HG03039 (cell line): Measurements from ENCODE around the gene SYNDIG1.

Experiments used
- ATAC-seq: cut with Tn5 transposase; IDR thresholded peaks from one replicate; pipeline ENCODE4 v1.9.1; 2021; ENCODE audit warnings: mild to moderate bottlenecking, moderate library complexity; ENCODE audit not compliant: unreplicated experiment

Gene SYNDIG1

DNA sequence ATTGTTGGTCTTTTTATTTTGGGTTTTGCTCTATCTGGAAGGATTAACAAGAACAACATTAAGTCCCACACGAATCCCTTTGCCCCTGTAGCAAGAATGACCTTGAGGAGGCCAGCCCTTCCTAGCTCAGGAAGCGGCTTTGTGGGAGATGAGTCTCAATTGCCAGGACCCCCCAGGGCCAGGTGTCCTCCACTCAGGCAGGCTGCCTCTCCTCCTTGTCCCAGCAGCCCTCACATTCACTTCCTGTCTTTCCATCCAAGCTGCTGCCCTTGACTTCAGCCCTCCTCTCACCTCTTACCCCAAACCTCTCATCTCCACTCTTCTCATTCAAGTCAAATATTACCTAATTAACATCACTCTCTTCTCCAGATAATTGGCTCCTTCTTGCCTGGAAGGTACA is 22.6 kb upstream of the SYNDIG1 start:
- ATAC-seq: no peak

DNA sequence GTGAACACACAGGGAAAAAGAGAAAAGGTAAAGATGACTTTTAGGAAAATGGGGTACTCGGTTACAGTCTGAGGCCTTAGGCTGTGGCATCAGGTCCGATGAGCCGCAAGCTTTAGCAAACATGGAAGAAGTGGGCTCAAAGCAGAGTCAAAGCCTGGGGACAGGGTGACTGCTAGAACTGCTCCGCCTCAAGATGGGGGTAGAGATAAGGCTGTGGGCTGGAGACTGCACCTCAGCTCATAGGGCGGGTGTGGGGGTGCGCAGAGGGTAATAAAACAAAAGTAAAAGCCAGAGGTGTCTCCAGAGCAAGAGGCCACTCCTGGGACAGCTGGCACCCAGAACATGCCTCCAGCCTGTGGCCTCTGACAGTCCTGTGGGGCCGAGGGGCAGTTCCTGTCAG is 21.3 kb upstream of the SYNDIG1 start:
- ATAC-seq: no peak

DNA sequence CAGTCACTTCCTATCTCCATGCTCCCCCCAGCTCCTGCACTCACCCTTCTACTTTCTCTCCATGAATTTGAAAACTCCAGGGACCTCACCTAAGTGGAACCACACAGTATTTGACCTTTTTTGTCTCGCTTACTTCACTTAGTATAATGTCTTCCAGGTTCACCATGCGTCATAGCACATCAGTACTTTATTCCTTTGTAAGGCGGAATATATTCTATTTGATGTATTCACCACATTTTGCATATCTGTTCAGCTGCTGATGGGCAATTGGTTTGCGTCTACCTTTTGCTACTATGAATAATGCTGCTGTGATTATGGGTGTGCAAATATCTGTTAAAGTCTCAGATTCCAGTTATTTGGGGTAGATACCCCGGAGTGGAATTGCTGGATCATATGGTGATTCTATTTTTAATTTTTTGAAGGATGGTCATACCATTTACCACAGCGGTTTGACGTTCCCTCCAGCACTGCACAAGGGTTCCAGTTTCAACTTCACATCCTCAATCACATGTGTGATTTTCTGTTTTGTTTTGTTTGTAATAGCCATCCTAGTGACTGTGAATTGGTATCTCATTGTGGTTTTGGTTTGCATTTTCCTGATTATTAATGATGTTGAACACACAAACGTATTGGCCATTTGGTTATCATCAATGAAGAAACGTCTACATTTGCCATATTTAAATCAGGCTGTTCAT is 20.3 kb upstream of the SYNDIG1 start:
- ATAC-seq: no peak

DNA sequence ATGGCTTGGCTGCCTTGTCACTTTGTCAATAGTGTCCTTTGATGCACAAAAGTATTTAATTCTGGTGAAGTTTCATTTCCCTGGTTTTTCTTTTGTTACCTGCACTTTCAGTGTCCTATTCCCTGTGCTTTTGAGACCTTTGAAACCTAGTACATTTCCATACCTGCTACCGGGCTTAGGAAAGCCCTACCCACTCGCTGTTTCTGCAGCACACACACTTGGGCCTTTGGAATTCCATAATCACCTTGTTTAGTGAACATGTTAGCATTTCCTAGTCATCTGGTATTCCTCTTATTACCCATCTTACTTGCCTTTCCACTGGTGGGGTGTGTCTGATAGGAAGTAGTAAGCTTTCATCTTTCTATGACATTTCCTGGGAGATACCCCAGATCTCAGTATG is 19.3 kb upstream of the SYNDIG1 start:
- no peak for ATAC-seq

DNA sequence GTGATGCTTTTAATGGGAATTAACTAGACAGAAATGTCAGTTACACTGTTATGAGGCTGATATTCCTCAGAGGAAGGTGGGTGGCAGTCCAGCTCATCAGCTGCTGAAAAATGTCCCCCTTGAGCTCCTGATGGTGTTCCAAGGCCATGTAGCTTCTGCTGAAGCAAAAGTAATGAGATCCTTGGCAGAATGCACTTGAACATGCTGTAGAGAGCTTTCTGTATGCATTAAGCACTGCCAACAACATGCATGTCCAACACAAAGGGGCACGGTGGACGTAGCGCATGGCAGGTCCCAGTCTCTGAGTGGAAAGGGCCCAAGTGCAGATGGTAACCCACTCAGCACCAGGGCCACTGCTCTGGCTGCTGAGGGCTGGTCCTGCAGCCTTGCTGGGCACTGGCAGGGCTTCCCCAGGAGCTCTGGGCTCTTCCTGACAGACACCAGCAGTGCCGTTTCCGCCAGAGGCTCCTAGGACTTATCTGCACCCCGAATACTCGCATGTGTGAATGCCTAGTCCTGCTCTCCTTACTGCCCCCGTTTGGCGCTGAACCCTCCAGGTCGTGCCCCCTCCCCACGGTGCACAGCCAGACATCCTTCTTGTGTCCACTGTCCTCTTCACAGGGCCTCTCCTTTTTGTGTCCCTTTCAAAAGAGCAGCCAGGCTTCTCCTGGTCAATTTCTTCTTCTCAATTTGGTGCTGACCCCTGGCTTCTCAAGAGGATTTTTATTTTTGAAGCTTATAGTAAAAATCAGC is 18.6 kb upstream of the SYNDIG1 start:
- ATAC-seq: no peak

DNA sequence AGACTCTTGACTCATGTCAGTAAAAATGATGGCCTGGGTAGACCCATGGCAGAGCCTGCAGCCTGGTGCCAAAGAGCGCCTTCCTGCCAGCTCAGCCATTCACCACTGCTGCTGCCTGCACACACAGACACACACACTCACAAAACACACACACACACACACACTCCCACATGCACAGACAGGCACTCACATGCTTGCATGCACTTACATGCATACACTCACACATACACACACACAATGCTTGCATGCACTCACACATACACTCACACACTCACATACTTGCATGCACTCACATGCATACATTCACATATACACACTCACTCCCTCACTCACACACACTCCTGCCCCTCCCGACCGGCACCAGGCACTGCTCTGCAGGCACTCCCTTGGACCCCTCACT is 18.0 kb upstream of the SYNDIG1 start:
- ATAC-seq: no peak

DNA sequence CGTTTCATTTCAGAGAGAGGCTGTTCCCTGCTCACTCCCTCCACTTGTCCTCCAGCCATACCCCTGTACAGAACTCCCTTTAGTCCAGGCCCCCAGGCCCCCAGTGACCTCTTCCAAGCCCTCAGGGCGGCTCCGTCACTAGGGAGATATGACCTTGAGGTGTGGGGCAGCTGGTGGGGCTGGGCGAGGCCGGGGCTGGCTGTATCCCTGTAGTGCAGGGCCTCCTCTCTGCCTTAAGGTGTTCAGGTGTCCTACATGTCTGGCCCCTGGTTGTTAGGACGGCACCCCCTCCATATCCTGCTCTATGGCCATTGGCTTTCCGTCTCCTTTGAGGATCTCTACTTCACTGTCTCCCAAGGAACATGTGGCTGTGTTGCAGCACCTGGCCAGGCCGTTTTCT is 17.4 kb upstream of the SYNDIG1 start:
- ATAC-seq: no peak

DNA sequence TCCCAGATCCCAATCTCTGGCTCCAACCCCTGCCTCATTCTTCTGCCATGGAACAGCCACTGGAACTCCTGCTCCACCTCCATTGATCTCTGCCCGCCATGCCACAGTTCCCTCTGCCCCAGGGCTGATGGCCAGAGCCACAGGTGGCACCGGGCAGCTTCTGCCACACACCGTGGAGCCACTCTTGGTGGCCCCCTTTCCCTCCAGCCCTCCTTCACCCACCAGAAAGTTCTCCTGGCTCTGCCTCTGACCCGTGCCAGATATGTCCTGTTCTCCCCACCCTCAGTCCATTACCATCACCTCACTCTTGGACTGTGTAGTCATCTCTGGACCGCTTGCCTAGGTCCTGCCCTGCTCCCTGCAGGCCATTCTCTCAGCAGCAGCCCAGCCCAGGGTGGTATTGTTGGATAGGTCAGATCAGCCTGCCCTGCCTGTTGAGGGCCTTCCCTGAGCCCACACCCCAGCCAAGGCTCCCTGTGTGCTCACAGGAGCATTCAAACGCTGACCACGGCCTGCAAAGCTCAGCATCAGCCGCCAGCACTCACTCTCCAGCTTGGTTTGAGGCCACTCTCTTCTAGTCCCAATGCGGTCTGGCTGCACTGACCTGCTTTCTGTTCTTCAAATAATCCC is 16.8 kb upstream of the SYNDIG1 start:
- no peak for ATAC-seq

DNA sequence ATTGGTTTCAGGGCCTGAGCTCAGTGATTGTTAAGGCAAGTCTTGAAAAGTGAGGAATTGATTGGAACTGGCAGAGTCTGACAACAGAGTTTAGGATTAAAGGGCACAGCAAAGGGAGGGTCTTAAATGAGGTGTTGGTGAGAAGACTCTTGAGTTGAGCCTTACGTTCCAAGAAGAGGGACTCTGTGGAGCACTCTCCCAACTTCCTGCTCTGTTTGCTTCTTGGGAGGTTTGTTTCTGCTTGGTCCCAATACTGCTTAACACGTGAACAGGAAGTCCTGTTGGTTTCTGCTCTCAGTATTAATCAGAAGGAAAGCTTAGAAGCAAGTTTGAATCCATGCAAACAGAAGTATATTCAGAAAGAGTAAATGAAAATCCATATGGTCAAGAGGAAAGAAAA is 15.6 kb upstream of the SYNDIG1 start:
- no peak for ATAC-seq

DNA sequence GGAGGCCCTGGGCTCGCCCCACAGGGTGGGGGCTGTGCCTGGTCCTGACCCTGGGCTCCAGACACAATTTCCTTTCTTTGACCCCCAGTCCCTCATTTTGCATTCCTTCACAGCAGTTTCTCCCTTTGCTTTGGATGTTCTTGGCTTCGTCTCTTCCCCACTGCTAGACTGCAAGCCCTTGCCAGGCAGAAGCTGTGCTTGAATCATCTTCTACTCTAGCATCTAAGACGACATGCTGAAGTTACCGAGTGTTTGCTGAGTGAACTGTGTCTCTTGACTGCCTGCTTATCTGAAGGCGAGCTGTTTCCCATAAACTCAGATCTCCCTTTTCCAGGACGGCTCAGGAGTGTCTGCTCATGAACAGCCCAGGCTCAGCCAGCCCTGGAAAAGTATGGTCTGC is 14.3 kb upstream of the SYNDIG1 start:
- no peak for ATAC-seq

DNA sequence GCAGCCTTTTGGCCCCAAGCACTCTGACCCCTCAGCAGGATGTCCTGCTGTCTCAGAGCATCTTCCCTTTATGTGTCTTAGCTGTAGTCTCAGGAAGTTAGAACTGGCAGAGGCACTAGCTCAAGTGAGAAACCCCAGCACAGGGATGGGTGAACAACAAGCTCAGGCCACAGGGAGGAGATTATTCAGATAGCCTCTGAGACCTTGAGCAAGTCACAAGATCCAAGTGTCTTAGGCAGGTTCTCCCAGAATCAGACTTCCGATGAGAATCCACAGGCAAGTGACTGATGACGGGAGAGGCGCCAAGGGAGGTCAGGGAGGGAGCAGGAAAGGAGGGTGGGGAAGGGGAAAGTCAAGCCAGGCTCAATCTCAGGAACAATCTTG is 13.0 kb upstream of the SYNDIG1 start:
- no peak for ATAC-seq

DNA sequence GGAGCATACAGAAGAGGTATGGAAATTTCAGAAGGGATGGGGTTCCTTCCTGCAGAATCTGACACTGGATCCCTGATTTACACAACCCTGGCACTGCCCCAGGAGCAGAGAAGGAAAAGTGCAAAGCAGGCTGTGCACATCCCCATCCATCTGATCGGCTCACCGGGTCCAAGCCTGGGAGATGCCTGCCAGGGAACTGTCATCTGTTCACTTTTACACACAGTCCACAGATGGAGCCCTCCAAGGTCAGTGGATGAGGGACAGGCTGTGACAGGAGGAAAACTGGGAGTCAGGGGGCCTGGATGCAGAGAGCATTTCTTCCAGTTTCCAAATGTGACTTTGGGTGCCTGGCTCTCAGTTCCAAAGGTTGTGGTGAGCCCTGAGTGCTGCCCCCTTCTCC is 11.0 kb upstream of the SYNDIG1 start:
- no peak for ATAC-seq

DNA sequence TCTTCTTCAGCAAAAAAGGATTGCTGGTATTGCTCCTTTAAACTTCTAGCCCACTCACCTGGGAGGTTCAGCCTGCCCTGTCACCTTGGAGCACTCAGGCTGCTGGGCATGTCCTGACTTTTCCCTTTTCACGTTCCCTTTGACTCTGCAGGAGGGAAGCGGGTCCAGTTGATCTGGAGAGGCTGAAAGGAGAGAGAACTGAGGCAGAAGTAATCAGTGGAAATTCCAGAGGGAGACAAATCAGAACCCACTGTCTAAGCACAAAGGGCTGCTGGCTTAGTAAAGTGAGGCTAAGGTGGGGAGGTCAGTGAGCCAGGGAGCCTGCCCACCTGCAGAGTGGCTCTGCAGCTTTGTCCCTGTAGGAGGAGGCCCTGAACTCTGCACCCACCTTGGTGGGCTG is 9.7 kb upstream of the SYNDIG1 start:
- ATAC-seq: no peak

DNA sequence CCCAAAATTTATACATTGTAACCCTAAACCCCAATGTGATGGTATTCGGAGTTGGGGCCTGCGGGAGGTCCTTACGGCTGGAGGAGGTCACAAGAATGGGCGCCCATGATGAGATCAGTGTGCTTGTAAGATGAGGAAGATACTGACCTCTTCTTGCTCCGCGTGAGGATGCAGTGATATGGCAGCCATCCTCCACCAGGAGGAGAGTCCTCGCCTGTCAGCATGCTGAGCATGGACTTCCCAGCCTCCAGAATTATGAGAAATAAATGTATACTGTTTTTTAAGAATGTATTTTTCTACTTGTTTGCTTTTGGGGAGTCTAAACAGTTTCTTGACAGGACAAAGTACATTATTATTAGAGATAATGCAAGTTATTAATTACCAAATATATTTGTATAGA is 8.7 kb upstream of the SYNDIG1 start:
- ATAC-seq: no peak

DNA sequence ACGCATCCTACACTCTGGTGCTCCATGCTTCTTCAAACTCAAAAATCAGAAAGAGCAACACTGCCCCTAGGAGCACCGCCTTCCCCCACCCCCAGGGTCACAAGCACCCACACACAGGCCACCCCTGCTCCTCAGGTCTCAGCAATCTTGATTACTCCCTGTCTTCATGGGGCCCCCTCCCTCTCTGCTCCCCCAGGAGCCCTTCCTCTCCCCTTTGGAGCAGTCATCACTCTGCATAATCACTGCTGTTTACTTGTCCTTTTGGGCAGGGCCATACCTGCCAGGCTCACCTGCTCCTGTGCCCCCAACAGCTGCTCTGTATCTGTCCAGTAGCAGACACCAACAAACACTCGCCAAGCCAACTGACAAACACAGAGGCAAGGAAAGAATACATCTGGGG is 7.6 kb upstream of the SYNDIG1 start:
- no peak for ATAC-seq

DNA sequence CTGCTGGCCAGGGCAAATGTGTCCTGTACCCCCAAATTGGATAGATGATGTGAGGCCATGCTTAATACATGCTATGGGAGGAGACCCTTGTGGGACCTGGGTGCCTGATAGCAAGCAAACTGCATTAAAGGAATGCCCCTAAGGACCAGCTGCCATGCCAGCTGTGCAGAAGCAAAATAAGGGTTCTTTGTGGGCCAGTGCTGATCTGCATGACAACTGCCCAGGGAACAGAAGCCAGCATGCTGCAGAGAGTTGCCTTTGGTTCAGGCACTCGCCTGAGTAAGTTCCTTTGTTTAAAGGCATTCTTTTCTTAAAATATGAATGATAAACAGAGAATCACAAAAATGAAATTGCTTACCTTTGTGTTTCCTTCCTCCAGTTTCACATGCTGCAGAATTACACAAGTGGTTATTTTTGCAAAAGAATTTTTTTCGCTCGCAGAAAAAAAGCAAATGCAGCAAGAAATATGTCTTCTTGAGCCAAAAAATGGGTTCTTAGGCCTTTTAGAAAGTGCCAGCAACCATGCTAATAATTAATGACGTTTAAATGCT is 6.9 kb upstream of the SYNDIG1 start:
- no peak for ATAC-seq

DNA sequence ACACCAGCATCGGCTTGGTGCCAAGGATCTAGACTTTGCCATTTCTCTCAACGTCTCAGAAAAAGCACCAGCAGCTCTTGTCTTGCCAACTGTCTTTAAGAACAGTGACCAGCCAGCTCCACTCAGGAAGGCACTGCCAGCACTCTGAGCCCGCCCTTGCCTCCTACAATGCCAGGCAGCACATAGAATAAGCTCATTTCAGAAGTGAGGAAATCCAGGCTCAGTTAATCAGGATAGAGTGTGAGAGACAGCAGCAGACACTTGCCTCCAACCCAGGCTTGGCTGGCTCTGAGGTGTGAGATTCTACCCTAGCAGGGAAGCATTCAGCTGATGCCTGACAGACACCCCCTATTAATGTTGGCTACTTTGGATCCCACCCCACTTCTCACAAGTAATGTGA is 4.3 kb upstream of the SYNDIG1 start:
- ATAC-seq: no peak

DNA sequence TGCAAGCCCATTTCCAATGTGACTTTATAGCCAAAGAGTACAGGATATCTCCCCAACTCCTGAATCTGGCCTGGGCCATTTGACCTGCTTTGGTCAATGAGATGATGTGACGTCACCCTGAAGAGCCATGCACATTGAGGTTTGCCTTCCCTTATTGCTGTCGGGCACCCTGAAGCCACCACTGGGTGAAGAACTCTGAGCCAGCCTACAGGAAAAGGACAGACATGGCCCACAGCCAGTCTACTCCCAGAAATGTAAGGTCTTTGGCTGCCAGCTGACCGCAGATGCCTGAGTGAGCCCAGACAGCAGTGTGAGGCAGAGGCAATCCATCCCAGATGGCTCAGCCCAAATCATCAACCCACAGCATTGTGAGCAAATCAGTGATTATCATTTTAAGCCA is 3.7 kb upstream of the SYNDIG1 start:
- no peak for ATAC-seq

DNA sequence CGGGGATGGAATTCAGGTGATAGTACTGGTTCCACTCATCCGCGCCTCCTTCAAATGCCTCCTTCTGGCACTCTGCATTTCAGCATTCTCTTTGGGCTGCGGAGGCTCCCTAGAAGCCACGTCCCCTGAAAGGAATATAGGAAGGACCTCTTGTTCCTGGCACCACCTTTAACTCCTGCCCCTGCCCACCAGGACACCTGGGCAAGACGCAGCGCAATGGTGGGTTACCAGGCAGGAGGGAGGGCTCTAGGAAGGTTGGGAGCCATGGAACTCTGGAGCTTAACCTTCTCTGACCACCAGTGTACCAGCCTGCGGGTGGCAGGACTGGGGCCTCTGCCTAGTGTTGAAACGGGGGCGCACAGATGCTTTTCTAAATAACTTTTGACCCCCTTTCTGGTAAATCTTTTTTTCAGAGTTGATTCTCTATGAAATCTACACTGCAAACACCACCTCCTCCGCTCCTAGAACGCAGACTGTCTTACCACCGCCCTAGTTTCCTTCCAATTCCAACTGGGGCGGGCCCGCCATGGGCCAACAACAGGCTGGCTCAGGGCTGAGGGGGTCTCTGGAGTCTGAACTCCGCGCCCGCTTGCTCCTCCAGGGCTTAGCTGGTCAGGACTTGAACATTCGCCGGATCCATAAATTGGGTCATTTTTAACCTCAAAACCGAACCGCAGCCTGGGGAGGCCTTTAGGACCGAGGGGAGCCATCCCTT is 871 bp upstream of the SYNDIG1 start:
- ATAC-seq: no peak

DNA sequence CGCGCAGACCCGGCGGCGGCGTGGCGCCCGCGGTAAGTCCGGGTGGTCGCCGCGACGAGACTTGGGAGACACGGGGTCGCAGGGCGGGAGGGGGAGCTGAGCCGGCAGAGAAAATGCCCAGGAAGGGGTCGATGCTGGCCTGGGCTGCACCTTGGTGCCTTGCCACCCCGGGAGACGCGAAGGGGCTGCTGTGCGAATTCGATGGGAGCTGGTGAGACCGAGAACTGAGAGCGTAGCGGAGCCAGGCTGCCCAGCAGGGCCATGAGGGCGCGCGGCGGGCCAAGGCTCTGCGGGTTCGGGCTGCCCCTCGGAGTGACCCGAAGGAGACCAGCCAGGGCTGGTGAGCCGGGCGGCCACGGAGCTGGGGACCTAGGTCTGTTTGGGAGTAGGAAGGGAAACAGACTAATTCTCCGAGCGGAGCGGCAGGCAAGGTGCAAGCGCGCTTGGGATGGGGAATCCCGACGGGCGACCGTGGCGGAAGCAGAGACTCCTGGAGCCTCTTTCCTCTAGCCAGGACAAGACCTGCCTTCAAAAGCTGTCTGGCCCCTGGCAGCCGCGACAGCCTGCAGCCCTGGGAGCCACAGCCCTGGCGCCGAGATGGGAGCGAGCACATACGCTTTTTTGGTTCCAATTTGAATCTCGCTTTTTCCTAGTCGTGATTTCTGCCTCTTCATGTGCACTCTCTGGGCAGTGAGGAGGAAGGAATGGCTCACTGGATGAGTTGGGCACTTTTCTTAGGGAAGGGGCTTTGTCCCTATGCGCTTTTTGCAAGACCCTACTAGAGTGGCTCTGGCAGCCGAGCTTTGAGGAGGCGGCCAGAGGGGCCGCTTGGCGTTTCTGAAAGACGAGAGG is 691 bp downstream of the SYNDIG1 start:
- no peak for ATAC-seq
